Measurements from ENCODE around the gene MUSK.

MUSK gene

GRCh38 chr9:110668570-110669167 is at the start of gene MUSK:
MUSK (plus strand) TSS chr9:110668791; CDS start chr9:110668905, 114 bp downstream.
- Histone ChIP-seq H3K27me3 (ENCODE audit: control insufficient read depth, insufficient read depth, low read length) (no peaks in the 10 kb centered on the region), H3K36me3 (ENCODE audit: control insufficient read depth, low read depth, low read length) (no peaks in the 10 kb centered on the region), H3K4me3 (ENCODE audit: low read length) (no peak within 1 kb of the TSS), H3K27ac (ENCODE audit: low read length) (no peak within 1 kb of the TSS), H3K9ac (ENCODE audit: low read length) (no peak within 1 kb of the TSS), H3K9me3 (ENCODE audit: control insufficient read depth, low read depth, low read length) (no peaks in the 10 kb centered on the region), H3K4me1 (ENCODE audit: control insufficient read depth, low read depth, low read length) (no peaks in the 10 kb centered on the region)

GRCh38 chr9:110619831-110620230 is 48.8 kb upstream of the MUSK start:
- Histone ChIP-seq H3K4me1 (ENCODE audit: control insufficient read depth, low read depth, low read length) (peaks cover 7% of the 10 kb centered on the region), H3K27ac (ENCODE audit: low read length) (no peak overlapping the region), H3K4me3 (ENCODE audit: low read length) (no peak overlapping the region), H3K9ac (ENCODE audit: low read length) (no peak overlapping the region), H3K27me3 (ENCODE audit: control insufficient read depth, insufficient read depth, low read length) (no peaks in the 10 kb centered on the region), H3K9me3 (ENCODE audit: control insufficient read depth, low read depth, low read length) (no peaks in the 10 kb centered on the region), H3K36me3 (ENCODE audit: control insufficient read depth, low read depth, low read length) (no peaks in the 10 kb centered on the region)

- no peaks in the 10 kb centered on the region for H3K36me3 ChIP-seq (ENCODE audit: control insufficient read depth, low read depth, low read length)
- no peak overlapping the region for H3K9ac ChIP-seq (ENCODE audit: low read length)
- H3K9me3 ChIP-seq (ENCODE audit: control insufficient read depth, low read depth, low read length), result no peaks in the 10 kb centered on the region
- peaks cover 7% of the 10 kb centered on the region for H3K4me1 ChIP-seq (ENCODE audit: control insufficient read depth, low read depth, low read length)
- no peak overlapping the region for H3K4me3 ChIP-seq (ENCODE audit: low read length)
- no peaks in the 10 kb centered on the region for H3K27me3 ChIP-seq (ENCODE audit: control insufficient read depth, insufficient read depth, low read length)
- H3K27ac ChIP-seq (ENCODE audit: low read length), result no peak overlapping the region
Measured at GRCh38 chr9:110620726-110621125, 47.9 kb upstream of the MUSK start.

GRCh38 chr9:110622368-110622767 is 46.2 kb upstream of the MUSK start:
- H3K27ac ChIP-seq (ENCODE audit: low read length), result no peak overlapping the region
- peaks cover 9% of the 10 kb centered on the region for H3K4me1 ChIP-seq (ENCODE audit: control insufficient read depth, low read depth, low read length)
- H3K36me3 ChIP-seq (ENCODE audit: control insufficient read depth, low read depth, low read length), result no peaks in the 10 kb centered on the region
- no peaks in the 10 kb centered on the region for H3K9me3 ChIP-seq (ENCODE audit: control insufficient read depth, low read depth, low read length)
- H3K4me3 ChIP-seq (ENCODE audit: low read length), result no peak overlapping the region
- no peaks in the 10 kb centered on the region for H3K27me3 ChIP-seq (ENCODE audit: control insufficient read depth, insufficient read depth, low read length)
- no peak overlapping the region for H3K9ac ChIP-seq (ENCODE audit: low read length)

- Histone ChIP-seq H3K27ac (ENCODE audit: low read length) (no peak overlapping the region), H3K36me3 (ENCODE audit: control insufficient read depth, low read depth, low read length) (no peaks in the 10 kb centered on the region), H3K9me3 (ENCODE audit: control insufficient read depth, low read depth, low read length) (no peaks in the 10 kb centered on the region), H3K9ac (ENCODE audit: low read length) (no peak overlapping the region), H3K4me1 (ENCODE audit: control insufficient read depth, low read depth, low read length) (peaks cover 9% of the 10 kb centered on the region), H3K27me3 (ENCODE audit: control insufficient read depth, insufficient read depth, low read length) (no peaks in the 10 kb centered on the region), H3K4me3 (ENCODE audit: low read length) (no peak overlapping the region)
Measured at GRCh38 chr9:110623462-110624025, 45.0 kb upstream of the MUSK start.

GRCh38 chr9:110626101-110626829 is 42.3 kb upstream of the MUSK start:
- H3K36me3 ChIP-seq (ENCODE audit: control insufficient read depth, low read depth, low read length), result no peaks in the 10 kb centered on the region
- peaks cover 9% of the 10 kb centered on the region for H3K4me1 ChIP-seq (ENCODE audit: control insufficient read depth, low read depth, low read length)
- H3K27ac ChIP-seq (ENCODE audit: low read length), result no peak overlapping the region
- no peak overlapping the region for H3K9ac ChIP-seq (ENCODE audit: low read length)
- H3K27me3 ChIP-seq (ENCODE audit: control insufficient read depth, insufficient read depth, low read length), result no peaks in the 10 kb centered on the region
- no peaks in the 10 kb centered on the region for H3K9me3 ChIP-seq (ENCODE audit: control insufficient read depth, low read depth, low read length)
- no peak overlapping the region for H3K4me3 ChIP-seq (ENCODE audit: low read length)

GRCh38 chr9:110635589-110635988 is 33.0 kb upstream of the MUSK start:
- H3K9me3 ChIP-seq (ENCODE audit: control insufficient read depth, low read depth, low read length), result peaks cover 4% of the 10 kb centered on the region

GRCh38 chr9:110638381-110638954 is 30.1 kb upstream of the MUSK start:
- Histone ChIP-seq H3K27me3 (ENCODE audit: control insufficient read depth, insufficient read depth, low read length) (no peaks in the 10 kb centered on the region), H3K36me3 (ENCODE audit: control insufficient read depth, low read depth, low read length) (no peaks in the 10 kb centered on the region), H3K9ac (ENCODE audit: low read length) (no peak overlapping the region), H3K9me3 (ENCODE audit: control insufficient read depth, low read depth, low read length) (peaks cover 4% of the 10 kb centered on the region), H3K27ac (ENCODE audit: low read length) (no peak overlapping the region), H3K4me1 (ENCODE audit: control insufficient read depth, low read depth, low read length) (no peaks in the 10 kb centered on the region), H3K4me3 (ENCODE audit: low read length) (no peak overlapping the region)

More at GRCh38 chr9:110635589-110635988, 33.0 kb upstream of the MUSK start:
- Histone ChIP-seq H3K27me3 (ENCODE audit: control insufficient read depth, insufficient read depth, low read length) (no peaks in the 10 kb centered on the region), H3K4me1 (ENCODE audit: control insufficient read depth, low read depth, low read length) (no peaks in the 10 kb centered on the region), H3K36me3 (ENCODE audit: control insufficient read depth, low read depth, low read length) (no peaks in the 10 kb centered on the region), H3K4me3 (ENCODE audit: low read length) (no peak overlapping the region), H3K9ac (ENCODE audit: low read length) (no peak overlapping the region), H3K27ac (ENCODE audit: low read length) (no peak overlapping the region)

GRCh38 chr9:110640736-110641135 is 27.9 kb upstream of the MUSK start:
- no peaks in the 10 kb centered on the region for H3K9me3 ChIP-seq (ENCODE audit: control insufficient read depth, low read depth, low read length)
- no peak overlapping the region for H3K4me3 ChIP-seq (ENCODE audit: low read length)
- H3K27ac ChIP-seq (ENCODE audit: low read length), result no peak overlapping the region
- H3K4me1 ChIP-seq (ENCODE audit: control insufficient read depth, low read depth, low read length), result no peaks in the 10 kb centered on the region
- no peaks in the 10 kb centered on the region for H3K36me3 ChIP-seq (ENCODE audit: control insufficient read depth, low read depth, low read length)
- no peak overlapping the region for H3K9ac ChIP-seq (ENCODE audit: low read length)
- no peaks in the 10 kb centered on the region for H3K27me3 ChIP-seq (ENCODE audit: control insufficient read depth, insufficient read depth, low read length)

- no peak overlapping the region for H3K4me3 ChIP-seq (ENCODE audit: low read length)
- H3K27me3 ChIP-seq (ENCODE audit: control insufficient read depth, insufficient read depth, low read length), result no peaks in the 10 kb centered on the region
- no peaks in the 10 kb centered on the region for H3K4me1 ChIP-seq (ENCODE audit: control insufficient read depth, low read depth, low read length)
- no peaks in the 10 kb centered on the region for H3K9me3 ChIP-seq (ENCODE audit: control insufficient read depth, low read depth, low read length)
- H3K36me3 ChIP-seq (ENCODE audit: control insufficient read depth, low read depth, low read length), result no peaks in the 10 kb centered on the region
- H3K27ac ChIP-seq (ENCODE audit: low read length), result no peak overlapping the region
- no peak overlapping the region for H3K9ac ChIP-seq (ENCODE audit: low read length)
Measured at GRCh38 chr9:110641293-110641692, 27.3 kb upstream of the MUSK start.

- Histone ChIP-seq H3K27ac (ENCODE audit: low read length) (no peak overlapping the region), H3K27me3 (ENCODE audit: control insufficient read depth, insufficient read depth, low read length) (no peaks in the 10 kb centered on the region), H3K4me3 (ENCODE audit: low read length) (no peak overlapping the region), H3K9ac (ENCODE audit: low read length) (no peak overlapping the region), H3K36me3 (ENCODE audit: control insufficient read depth, low read depth, low read length) (no peaks in the 10 kb centered on the region), H3K4me1 (ENCODE audit: control insufficient read depth, low read depth, low read length) (no peaks in the 10 kb centered on the region), H3K9me3 (ENCODE audit: control insufficient read depth, low read depth, low read length) (no peaks in the 10 kb centered on the region)
Measured at GRCh38 chr9:110648696-110649095, 19.9 kb upstream of the MUSK start.
